Cerebellar nuclear complex (tissue), 1 donor: ENCODE results near the gene CHMP4B.
"Not testable (repeated sequence)": the region's sequence is repeated elsewhere in the genome, so short reads cannot be mapped to it uniquely, and the experiment has no call there.

Experiments used
- DNase-seq, 2 experiments: peaks; one replicate each; lab custom pipeline; 2025; lab: John Stamatoyannopoulos, UW

Gene CHMP4B

GRCh38 chr20:33789858-33790182 is 21.3 kb upstream of the CHMP4B start:
- DNase-seq: no peak

- no peak for DNase-seq
Observed at GRCh38 chr20:33790566-33790965, 20.6 kb upstream of the CHMP4B start.

- no peak for DNase-seq
Observed at GRCh38 chr20:33791021-33791420, 20.1 kb upstream of the CHMP4B start.

- DNase-seq: no peak
Observed at GRCh38 chr20:33791540-33791939, 19.6 kb upstream of the CHMP4B start.

GRCh38 chr20:33791959-33792597 is 19.1 kb upstream of the CHMP4B start:
- no peak for DNase-seq

GRCh38 chr20:33792598-33792989 is 18.6 kb upstream of the CHMP4B start:
- DNase-seq: not testable (repeated sequence)

- DNase-seq: no peak
Observed at GRCh38 chr20:33793011-33793931, 17.9 kb upstream of the CHMP4B start.

- DNase-seq: no peak
Observed at GRCh38 chr20:33796263-33796906, 14.8 kb upstream of the CHMP4B start.

GRCh38 chr20:33796907-33797544 is 14.1 kb upstream of the CHMP4B start:
- no peak for DNase-seq

- no peak for DNase-seq
Observed at GRCh38 chr20:33798444-33798843, 12.7 kb upstream of the CHMP4B start.

GRCh38 chr20:33803921-33804337 is 7.2 kb upstream of the CHMP4B start:
- DNase-seq: no peak

GRCh38 chr20:33808388-33808787 is 2.8 kb upstream of the CHMP4B start:
- DNase-seq: no peak

- DNase-seq: no peak
Observed at GRCh38 chr20:33810259-33810658, 889 bp upstream of the CHMP4B start.

- no peak for DNase-seq
Observed at GRCh38 chr20:33811776-33812151, 616 bp downstream of the CHMP4B start.

- DNase-seq: no peak
Observed at GRCh38 chr20:33812152-33812849, 1.2 kb downstream of the CHMP4B start.

- no peak for DNase-seq
Observed at GRCh38 chr20:33812908-33813462, 1.8 kb downstream of the CHMP4B start.

- DNase-seq: no peak
Observed at GRCh38 chr20:33814238-33814712, 3.1 kb downstream of the CHMP4B start.

- DNase-seq: no peak
Observed at GRCh38 chr20:33815671-33816070, 4.5 kb downstream of the CHMP4B start.

GRCh38 chr20:33816191-33816590 is 5.0 kb downstream of the CHMP4B start:
- DNase-seq: no peak

GRCh38 chr20:33817411-33817810 is 6.3 kb downstream of the CHMP4B start:
- DNase-seq: no peak

- no peak for DNase-seq
Observed at GRCh38 chr20:33819456-33819855, 8.3 kb downstream of the CHMP4B start.
